Stimulated activated CD8-positive, alpha-beta memory T cell treated with anti-CD3 and anti-CD28 coated beads, Interleukin-15, amount 100 ng/mL, for 4 hours (primary cell): Measurements from ENCODE around the gene LHPP.
"Not testable (repeated sequence)": the region's sequence is repeated elsewhere in the genome, so short reads cannot be mapped to it uniquely, and the experiment has no call there.

Source experiments
- DNase-seq, 2 donors: peaks; one replicate each; pipeline ENCODE4 v3.0.0-alpha.2; 2020; ENCODE audit warnings: low read depth in 2 of 2

Gene LHPP

GRCh38 chr10:124573726-124574455 is 112.3 kb downstream of the LHPP start:
- DNase-seq: no peak

- DNase-seq: no peak
Measured at GRCh38 chr10:124574456-124575070, 112.9 kb downstream of the LHPP start.

GRCh38 chr10:124575107-124576035 is 113.7 kb downstream of the LHPP start:
- no peak for DNase-seq

GRCh38 chr10:124576526-124577420 is 115.2 kb downstream of the LHPP start:
- no peak for DNase-seq

GRCh38 chr10:124577651-124578050 is 116.0 kb downstream of the LHPP start:
- DNase-seq: no peak

- no peak for DNase-seq
Measured at GRCh38 chr10:124578231-124579010, 116.8 kb downstream of the LHPP start.

GRCh38 chr10:124579011-124579399 is 117.4 kb downstream of the LHPP start:
- no peak for DNase-seq

- DNase-seq: no peak
Measured at GRCh38 chr10:124586142-124586541, 124.5 kb downstream of the LHPP start.

GRCh38 chr10:124587811-124588211 is 126.2 kb downstream of the LHPP start:
- DNase-seq: no peak

GRCh38 chr10:124588341-124588735 is 126.7 kb downstream of the LHPP start:
- not testable (repeated sequence) for DNase-seq

GRCh38 chr10:124588736-124589490 is 127.3 kb downstream of the LHPP start:
- DNase-seq: no peak

- DNase-seq: no peak
Measured at GRCh38 chr10:124589491-124590041, 127.9 kb downstream of the LHPP start.

- no peak for DNase-seq
Measured at GRCh38 chr10:124590216-124591122, 128.8 kb downstream of the LHPP start.

GRCh38 chr10:124591123-124591495 is 129.5 kb downstream of the LHPP start:
- DNase-seq: no peak

- DNase-seq: no peak
Measured at GRCh38 chr10:124592101-124592500, 130.5 kb downstream of the LHPP start.

GRCh38 chr10:124592736-124593430 is 131.3 kb downstream of the LHPP start:
- no peak for DNase-seq

- no peak for DNase-seq
Measured at GRCh38 chr10:124593431-124593985, 131.9 kb downstream of the LHPP start.

- DNase-seq: no peak
Measured at GRCh38 chr10:124594240-124594639, 132.6 kb downstream of the LHPP start.
